ENCODE data around the gene SBF2. TPM values are rescaled to one million over a fixed set of nuclear protein-coding genes. Genes with fewer than 3 reads are reported as not detected.

SBF2 gene
- total RNA-seq, 1 donor from 2014 or later = 30.7 TPM

- no peak for TF ChIP-seq CTCF (IDR thresholded peaks at IDR 0.05; ENCODE audit: partially characterized antibody, unreplicated experiment)
- H3K9me3 Mint-ChIP-seq (ENCODE audit: unreplicated experiment) = peaks cover 2% of the 10 kb centered on the region
- H3K4me1 Mint-ChIP-seq (ENCODE audit: low read depth, unreplicated experiment) = peaks cover 6% of the 10 kb centered on the region
- H3K27ac Mint-ChIP-seq (ENCODE audit: unreplicated experiment) = no peak overlapping the region
- peak overlapping the region; percentile 85 for H3K4me3 Mint-ChIP-seq (ENCODE audit: unreplicated experiment)
- H3K36me3 Mint-ChIP-seq (ENCODE audit: unreplicated experiment) = no peaks in the 10 kb centered on the region
- no peak for DNase-seq
- peaks cover 17% of the 10 kb centered on the region for H3K27me3 Mint-ChIP-seq (ENCODE audit: unreplicated experiment)
Observed at GRCh38 chr11:10308201-10308954, 14.4 kb upstream of the SBF2 start.

- Mint-ChIP-seq H3K27ac (ENCODE audit: unreplicated experiment) (no peak overlapping the region), H3K4me3 (ENCODE audit: unreplicated experiment) (peak overlapping the region; percentile 85), H3K4me1 (ENCODE audit: low read depth, unreplicated experiment) (peaks cover 7% of the 10 kb centered on the region), H3K27me3 (ENCODE audit: unreplicated experiment) (peaks cover 20% of the 10 kb centered on the region), H3K9me3 (ENCODE audit: unreplicated experiment) (peaks cover 3% of the 10 kb centered on the region), H3K36me3 (ENCODE audit: unreplicated experiment) (no peaks in the 10 kb centered on the region)
- peak; percentile 99 for TF ChIP-seq CTCF (IDR thresholded peaks at IDR 0.05; ENCODE audit: partially characterized antibody, unreplicated experiment)
- DNase-seq = peak; percentile 85
Observed at GRCh38 chr11:10307400-10308200, 13.6 kb upstream of the SBF2 start.

GRCh38 chr11:10307022-10307399 lies 13.0 kb upstream of the SBF2 start:
- H3K27ac Mint-ChIP-seq (ENCODE audit: unreplicated experiment) = no peak overlapping the region
- H3K27me3 Mint-ChIP-seq (ENCODE audit: unreplicated experiment) = peaks cover 20% of the 10 kb centered on the region

GRCh38 chr11:10305964-10306918 lies 12.2 kb upstream of the SBF2 start:
- no peak overlapping the region for H3K27ac Mint-ChIP-seq (ENCODE audit: unreplicated experiment)
- peak; percentile 46 for DNase-seq
- TF ChIP-seq CTCF (IDR thresholded peaks at IDR 0.05; ENCODE audit: partially characterized antibody, unreplicated experiment) = no peak
- peak overlapping the region; percentile 81 for H3K4me3 Mint-ChIP-seq (ENCODE audit: unreplicated experiment)
- H3K4me1 Mint-ChIP-seq (ENCODE audit: low read depth, unreplicated experiment) = peaks cover 7% of the 10 kb centered on the region
- no peaks in the 10 kb centered on the region for H3K36me3 Mint-ChIP-seq (ENCODE audit: unreplicated experiment)
- H3K9me3 Mint-ChIP-seq (ENCODE audit: unreplicated experiment) = peaks cover 3% of the 10 kb centered on the region
- H3K27me3 Mint-ChIP-seq (ENCODE audit: unreplicated experiment) = peaks cover 20% of the 10 kb centered on the region

More at GRCh38 chr11:10307022-10307399, 13.0 kb upstream of the SBF2 start:
- H3K4me3 Mint-ChIP-seq (ENCODE audit: unreplicated experiment) = peak overlapping the region; percentile 50
- TF ChIP-seq CTCF (IDR thresholded peaks at IDR 0.05; ENCODE audit: partially characterized antibody, unreplicated experiment) = no peak
- H3K9me3 Mint-ChIP-seq (ENCODE audit: unreplicated experiment) = peaks cover 3% of the 10 kb centered on the region
- no peaks in the 10 kb centered on the region for H3K36me3 Mint-ChIP-seq (ENCODE audit: unreplicated experiment)
- no peak for DNase-seq
- peaks cover 7% of the 10 kb centered on the region for H3K4me1 Mint-ChIP-seq (ENCODE audit: low read depth, unreplicated experiment)

All from glutamatergic neuron (in vitro differentiated cells).